Measurements from ENCODE around the gene RAPGEF6.

DNA sequence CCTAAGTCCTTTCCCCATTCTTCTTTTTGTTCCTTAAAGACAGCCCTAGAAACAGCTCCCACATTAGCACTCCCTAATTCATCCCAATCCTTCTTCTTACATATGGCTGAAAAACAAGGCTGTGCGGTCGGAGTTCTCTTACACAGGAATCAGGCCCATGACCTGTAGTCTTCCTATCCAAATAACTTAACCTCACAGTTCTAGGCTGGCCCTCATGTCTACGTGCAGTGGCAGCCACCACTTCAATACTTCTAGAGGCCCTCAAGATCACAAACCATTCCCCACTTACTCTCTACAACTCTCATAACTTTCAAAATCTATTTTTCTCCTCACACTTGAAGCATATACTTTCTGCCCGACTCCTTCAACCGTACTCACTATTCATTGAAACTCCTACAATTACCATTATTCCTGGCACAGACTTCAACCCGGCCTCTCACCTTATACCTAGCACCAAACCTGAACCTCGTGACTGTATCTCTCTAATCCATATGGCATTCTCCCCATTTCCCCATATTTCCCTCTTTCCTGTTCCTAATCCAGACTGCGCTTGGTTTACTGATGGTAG, 59.3 kb downstream of the RAPGEF6 start:
- TF ChIP-seq, protein P1, sequence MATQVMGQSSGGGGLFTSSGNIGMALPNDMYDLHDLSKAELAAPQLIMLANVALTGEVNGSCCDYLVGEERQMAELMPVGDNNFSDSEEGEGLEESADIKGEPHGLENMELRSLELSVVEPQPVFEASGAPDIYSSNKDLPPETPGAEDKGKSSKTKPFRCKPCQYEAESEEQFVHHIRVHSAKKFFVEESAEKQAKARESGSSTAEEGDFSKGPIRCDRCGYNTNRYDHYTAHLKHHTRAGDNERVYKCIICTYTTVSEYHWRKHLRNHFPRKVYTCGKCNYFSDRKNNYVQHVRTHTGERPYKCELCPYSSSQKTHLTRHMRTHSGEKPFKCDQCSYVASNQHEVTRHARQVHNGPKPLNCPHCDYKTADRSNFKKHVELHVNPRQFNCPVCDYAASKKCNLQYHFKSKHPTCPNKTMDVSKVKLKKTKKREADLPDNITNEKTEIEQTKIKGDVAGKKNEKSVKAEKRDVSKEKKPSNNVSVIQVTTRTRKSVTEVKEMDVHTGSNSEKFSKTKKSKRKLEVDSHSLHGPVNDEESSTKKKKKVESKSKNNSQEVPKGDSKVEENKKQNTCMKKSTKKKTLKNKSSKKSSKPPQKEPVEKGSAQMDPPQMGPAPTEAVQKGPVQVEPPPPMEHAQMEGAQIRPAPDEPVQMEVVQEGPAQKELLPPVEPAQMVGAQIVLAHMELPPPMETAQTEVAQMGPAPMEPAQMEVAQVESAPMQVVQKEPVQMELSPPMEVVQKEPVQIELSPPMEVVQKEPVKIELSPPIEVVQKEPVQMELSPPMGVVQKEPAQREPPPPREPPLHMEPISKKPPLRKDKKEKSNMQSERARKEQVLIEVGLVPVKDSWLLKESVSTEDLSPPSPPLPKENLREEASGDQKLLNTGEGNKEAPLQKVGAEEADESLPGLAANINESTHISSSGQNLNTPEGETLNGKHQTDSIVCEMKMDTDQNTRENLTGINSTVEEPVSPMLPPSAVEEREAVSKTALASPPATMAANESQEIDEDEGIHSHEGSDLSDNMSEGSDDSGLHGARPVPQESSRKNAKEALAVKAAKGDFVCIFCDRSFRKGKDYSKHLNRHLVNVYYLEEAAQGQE (IDR thresholded peaks at IDR 0.05; ENCODE audit: insufficient read depth in 1 of 2, low read depth in 2 of 2, low read length in 2 of 2), result no peak
- TF ChIP-seq TAF1 (IDR thresholded peaks at IDR 0.05; ENCODE audit: borderline replicate concordance, insufficient read depth, low read length) (no peak), SIN3A (IDR thresholded peaks at IDR 0.05; ENCODE audit: borderline replicate concordance, insufficient read depth, low read length) (no peak), POLR2AphosphoS5 (IDR thresholded peaks at IDR 0.05; ENCODE audit: low read depth, low read length) (no peak), FOXP2 (optimal IDR thresholded peaks at IDR 0.05; ENCODE audit: borderline replicate concordance, extremely low read depth, extremely low read length, insufficient read depth) (no peak)

Measured in PFSK-1 (cell line).